Activated gamma-delta T cell (primary cell): ENCODE results near the gene SH3GLB1.

ENCODE experiments used
- DNase-seq: peaks from one replicate; lab custom pipeline; 2025; lab: John Stamatoyannopoulos, UW

The SH3GLB1 gene

DNA sequence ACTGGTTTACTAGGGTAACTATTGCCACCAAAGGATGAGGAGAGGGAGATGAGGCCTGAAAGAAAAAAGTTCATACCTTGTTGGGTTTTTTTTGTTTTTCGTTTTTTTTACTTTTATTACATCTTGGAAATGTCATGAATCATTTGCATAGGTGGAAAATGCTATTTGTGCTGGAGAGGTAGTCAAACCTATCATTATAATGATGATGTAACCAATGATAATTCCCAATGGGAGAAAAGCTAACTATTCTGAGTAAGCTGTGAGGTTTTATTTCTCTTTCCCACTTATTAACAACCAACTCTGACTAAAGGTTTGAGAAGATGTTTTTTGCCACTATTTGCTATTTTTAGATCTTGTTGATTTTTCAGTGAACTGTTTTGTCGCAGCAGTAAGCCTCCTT, 29.0 kb downstream of the SH3GLB1 start:
- DNase-seq: no peak

DNA sequence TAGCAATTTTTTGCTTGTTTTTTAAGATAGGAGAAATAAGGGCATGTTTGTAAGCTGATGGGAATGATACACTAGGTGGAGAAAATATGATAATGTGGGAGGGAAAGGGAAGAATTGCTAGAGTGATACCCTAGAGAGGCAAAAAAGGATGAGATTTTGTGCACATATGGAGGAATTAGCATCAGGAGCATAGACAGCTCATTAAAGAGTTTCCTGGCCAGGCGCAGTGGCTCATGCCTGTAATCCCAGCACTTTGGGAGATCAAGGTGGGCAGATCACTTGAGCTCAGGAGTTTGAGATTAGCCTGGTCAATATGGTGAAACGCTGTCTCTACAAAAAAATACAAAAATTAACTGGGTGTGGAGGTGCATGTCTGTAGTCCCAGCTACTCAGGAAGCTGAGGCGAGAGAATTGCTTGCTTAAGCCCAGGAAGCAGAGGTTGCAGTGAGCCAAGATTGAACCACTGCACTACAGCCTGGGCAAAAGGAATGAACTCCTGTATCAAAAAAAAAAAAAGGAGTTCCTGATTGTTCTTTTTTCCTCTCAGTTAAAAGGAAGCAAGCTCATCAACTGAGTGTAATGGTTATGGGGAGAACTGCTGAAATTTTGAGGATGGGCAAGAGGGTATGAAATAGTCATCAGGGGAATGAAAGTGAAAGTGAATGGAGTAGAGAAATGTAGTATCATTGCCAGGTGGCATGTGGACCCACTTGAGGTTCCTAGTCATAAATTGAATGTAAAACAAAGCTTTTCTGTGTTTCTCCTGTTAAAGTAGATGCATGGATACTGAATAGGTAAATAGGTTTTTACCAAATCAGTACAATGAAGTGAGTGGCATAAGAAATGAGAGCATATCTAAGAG, 35.5 kb downstream of the SH3GLB1 start:
- DNase-seq: no peak

DNA sequence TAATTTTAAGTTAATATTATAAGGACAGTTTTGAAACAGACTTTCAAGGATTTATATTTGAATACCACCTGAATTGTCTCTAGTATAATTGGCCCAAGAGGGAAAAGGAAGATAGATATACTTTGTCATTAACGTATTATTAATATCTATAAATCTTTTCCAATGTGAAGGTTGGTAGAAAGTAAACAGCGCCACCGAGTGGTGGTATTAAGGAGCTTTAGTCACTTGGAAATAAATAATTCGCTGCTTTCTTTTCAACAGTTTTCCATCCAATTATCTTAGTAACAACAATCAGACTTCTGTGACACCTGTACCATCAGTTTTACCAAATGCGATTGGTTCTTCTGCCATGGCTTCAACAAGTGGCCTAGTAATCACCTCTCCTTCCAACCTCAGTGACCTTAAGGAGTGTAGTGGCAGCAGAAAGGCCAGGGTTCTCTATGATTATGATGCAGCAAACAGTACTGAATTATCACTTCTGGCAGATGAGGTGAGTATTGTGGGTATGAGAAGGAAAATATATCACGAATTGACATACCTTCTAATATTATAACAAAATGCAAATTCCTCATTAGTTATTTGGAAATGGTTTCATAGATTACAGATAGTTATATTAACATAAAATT, 37.7 kb downstream of the SH3GLB1 start:
- no peak for DNase-seq

DNA sequence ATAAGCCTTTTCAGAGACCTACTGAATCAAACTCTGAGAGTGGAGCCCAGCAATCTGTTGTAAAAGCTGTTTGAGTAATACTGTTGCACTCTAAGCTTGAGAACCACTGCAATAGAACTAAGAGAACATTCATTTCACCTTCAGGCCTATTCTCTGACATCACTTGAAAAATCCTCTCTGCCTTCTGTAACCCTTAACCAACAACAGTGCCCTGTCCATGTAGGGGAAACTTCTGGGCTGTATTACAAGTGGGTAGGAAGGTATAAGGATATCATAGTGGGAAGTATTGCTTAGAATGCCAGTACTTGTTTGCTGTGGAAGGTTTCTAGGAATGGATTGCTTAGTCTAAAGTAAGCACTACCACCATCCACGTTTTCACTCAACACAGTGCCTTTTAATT, 42.9 kb downstream of the SH3GLB1 start:
- DNase-seq: no peak

DNA sequence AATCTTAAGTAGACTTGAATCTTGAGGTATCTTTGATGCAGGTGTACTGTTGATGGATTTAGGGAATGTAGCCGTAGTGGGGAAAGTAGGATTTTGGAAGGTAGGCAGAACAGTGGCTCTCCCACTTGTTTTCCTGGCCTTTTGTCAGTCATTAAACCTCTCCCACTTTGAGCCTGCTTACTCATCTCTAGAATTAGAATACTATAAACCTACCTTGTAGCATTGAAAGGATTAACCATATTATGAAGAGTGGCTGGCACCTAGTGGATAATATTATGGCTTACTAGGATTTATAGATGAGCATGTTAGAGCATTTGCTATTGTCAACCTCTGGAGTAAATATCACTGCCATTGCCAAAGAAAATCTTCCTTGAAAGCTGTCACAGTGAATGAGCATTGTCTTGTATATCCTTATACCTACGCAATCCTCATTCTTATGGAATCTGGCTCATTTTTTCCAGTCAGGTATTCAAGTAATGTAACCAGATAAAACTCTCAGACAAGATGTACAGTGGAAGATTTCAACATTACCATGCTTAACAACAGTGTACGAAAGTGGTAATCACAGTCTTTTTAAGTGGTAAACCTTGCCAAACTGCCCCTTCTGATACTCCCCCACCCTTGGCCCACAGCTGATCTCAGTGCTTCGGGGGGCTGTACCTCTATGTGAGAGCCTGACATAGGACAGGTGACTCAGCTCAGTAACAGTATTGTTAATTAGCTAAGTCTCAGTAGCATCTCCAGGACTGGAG, 44.4 kb downstream of the SH3GLB1 start:
- no peak for DNase-seq

DNA sequence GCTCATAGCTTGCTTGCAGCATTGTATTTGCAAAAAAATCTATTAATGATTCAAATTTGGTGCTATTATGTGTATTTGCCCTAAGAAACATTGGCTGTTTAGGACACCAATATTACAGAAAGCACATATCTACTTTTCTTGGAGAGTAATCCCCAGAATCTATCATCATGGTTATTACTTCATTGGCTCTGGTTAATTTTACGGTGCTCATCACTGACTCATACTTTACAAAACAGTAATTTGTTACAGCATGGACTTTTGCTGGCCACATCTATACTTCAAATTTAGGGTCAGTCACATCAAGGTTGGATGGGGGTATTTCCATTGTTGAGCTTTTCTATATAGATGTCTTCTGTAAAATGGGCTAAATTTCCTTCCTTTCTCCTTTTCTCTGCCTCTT, 45.7 kb downstream of the SH3GLB1 start:
- no peak for DNase-seq

DNA sequence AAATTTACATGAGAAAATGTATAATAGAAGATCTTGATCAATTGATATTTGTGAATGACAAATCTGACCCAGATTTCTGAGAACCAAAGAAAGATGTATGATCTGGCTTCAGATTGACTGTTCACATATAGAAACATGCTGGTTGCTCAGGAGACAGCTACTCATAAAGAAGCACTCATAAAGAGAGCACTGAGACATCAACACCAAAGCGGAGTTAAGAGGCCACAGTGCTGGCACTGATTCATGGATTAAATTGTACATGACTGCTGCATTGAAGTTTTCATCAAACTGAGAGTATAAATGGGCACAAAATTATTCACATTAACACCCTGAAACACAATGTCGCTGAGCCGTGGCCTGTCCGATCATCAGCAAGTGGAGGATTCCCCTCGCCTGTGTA, 46.2 kb downstream of the SH3GLB1 start:
- DNase-seq: no peak

DNA sequence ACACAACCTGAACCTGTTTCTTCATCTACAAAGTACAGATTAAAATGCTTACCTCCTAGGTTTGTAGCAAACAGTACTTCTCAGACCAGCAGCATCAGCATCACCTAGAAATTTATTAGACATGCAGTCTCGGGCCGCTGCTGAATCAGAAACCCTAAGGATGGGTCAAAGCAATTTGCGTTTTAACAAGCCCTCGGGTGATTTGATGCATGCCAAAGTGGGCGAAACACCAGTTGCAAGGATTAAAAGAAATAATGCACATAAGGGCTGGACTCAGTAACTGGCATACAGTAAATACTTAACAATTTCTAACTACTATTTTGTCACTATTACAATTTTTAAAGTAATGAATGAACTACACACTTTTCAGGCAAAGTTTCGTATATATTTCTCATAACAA, 47.5 kb downstream of the SH3GLB1 start:
- DNase-seq: no peak

DNA sequence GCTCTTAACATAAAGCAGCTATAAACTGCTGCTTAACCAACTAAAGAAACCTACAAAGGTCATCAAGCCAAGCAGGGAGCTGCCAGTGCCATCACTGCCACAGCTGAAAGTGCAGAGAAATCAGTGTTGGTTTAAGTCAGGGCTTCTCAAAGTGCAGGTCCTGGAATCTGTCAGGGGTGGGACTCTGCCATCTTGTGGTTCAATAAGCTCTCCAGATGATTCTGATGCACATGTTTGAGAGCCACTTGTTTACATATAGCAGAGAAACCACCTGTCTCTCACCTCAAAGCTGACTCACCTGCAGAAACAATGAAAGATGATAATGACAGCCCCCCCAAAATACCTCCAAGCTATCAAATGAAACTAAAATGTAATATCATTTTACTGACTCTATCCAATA, 49.3 kb downstream of the SH3GLB1 start:
- no peak for DNase-seq

DNA sequence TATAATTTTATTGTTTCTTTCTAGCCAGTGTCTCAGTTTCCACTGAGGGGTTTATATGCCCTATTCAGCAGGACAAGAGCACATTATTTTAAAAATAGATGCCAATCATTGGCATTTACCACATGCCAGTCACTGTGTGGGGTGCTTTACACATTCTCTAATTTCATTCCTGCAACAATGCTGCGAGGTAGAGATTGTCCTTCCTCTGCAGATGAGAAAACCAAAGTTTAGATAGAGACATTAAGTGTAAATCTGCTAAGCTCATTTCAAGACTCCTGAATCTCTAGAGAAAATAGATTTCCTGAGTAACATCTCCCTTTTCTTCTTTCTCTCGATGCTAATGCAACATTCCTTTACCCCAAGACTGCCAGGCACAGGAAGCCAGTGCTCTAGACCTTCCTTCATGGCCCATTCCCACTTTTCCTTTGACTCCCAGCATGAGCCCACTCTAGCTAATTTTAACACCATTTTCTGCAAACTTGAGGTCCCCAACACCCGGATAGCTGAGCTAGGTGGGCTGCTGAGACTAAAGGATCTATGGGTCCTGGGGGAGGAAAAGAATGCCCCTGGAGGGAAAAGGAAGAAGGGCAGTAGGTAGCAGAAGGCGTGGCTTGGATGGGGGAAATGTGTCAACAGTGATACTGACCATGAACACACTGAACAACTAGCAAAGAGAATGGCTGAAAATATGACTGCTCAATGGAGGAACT, 50.0 kb downstream of the SH3GLB1 start:
- DNase-seq: no peak

DNA sequence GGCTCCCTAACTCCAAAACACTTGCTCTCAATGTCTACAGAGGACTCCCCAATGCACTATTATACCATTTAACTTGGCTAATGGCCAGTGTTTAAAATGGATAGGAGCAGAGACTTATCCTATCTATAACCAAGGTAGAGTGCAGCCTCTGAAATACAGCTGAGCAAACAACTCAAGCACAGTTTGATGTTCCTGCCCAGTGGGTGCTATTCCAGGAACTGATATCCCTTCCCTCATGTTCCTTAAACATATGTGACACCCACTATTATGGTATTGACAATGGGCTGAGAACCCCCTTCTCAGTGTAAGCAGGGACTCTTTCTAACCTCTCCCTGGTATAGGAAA, 51.7 kb downstream of the SH3GLB1 start:
- DNase-seq: no peak

DNA sequence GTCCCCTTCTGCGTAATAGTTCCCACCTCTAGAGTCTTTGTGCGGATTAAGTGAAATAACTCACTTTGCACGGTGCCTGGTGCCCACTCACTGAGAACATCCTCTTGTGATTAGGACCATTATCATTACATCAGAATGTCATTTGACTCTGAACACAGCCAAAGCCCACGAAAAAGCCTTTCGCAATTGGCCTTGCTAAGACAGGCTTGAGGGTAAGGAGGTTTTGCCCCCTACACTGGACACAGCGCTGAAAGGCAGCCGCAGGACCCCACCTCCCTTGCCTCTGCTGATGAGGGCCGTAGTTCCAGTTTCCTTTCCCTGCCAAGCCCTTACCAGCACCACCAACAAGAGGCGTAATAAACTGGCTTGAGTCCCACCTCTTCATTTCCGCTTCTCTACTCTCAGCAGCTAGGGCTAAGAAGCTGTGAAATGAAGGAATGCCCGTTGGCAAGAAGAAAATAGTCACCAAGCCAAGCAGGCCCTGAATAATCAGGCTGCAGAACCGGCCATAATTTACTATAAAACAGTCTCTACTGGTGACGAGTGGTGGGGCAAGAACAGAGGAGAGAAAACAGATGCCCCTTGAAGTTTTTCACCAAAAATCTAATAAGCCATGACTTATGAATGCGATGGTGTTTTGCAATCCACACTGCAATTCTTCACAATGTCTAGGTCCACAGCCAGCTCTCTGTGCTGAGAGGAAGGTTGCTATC, 53.1 kb downstream of the SH3GLB1 start:
- DNase-seq: no peak

DNA sequence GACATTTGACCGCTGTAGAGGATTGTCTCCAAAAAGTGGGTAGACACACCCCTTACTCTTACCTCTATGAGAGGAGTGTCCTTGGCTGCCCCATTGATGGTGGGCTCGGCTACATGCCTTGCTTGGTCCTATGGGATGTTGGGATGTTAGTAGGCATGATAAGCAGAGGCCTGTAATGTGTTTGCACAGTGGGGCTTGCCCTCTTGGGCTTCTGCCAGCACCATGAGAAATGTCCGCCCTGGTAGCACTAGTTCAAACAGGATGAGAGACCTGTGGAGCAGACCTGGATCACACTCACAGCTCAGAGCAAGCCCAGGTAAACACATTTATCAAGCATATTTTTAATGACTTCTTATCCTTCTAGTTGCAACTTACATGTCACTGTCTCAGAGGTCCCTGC, 54.2 kb downstream of the SH3GLB1 start:
- no peak for DNase-seq

DNA sequence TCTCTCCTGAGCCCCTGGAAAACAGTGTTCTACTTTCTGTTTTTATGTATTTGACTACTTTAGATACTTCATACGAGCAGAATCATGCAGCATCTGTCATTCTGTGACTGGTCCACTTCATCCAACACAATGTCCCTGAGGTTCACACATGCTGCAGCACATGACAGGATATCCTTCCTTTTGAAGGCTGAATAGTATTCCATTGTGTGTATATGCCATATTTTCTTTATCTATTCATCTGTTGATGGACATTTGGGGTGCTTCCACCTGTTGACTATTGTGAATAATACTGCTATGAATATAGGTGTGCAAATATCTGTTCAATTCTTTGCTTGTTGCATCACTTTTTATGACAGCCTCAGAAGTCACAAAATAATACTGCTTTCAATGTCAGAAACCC, 55.8 kb downstream of the SH3GLB1 start:
- no peak for DNase-seq

DNA sequence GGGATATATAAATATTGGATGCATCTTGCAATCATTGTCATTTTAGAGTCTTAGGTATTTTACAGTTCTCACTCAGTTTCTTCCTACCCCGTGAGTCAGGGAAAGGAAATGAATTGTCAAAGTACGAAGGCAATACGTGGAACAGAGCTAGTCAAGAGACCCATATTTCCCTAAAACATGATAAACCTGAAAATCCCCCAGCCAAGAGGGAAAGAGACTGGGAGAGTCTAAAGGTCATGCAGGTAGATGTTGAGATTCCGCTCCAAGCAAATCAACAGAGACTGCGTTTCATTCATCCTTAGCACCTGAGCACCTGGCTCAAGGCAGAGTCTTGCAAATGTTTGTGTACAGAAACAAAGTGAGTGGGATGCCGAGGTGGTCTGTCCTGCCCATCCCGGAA, 58.0 kb downstream of the SH3GLB1 start:
- DNase-seq: no peak

DNA sequence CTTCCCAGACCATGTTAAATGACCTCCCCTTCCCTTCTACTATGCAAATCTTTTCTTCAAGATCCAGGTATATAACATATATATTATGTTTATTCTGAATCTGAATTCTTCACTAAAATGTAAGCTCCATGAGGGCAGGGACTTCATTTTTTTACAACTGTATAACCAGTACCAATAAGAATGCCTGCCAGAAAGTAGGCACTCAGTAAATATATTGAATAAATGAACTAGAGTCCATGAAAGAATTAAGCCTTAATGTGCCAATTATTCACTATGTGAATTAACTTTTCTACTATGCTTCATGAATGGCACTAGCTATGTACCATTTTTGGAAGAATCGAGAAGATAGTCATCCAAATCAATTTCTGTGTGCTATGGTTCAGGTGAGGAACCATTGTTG, 60.1 kb downstream of the SH3GLB1 start:
- no peak for DNase-seq

DNA sequence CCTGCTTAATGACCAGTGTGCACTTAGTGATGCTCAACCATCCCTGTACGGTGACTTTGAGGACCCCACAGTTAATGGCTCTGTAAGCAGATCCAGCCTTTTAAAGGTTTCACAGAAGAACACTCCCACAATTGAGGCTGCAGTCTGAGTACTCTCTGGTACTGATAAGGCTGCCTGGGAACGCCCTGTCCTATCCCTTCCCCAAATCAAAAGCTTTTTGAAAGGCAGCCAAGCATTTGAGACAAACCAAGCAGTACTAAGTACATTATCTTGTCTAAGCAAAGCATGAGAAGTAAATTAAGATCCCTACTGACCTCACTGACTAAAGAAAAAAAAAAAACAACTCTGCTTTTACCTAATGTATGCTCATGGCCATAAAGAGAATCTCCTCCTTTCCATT, 60.7 kb downstream of the SH3GLB1 start:
- DNase-seq: no peak

DNA sequence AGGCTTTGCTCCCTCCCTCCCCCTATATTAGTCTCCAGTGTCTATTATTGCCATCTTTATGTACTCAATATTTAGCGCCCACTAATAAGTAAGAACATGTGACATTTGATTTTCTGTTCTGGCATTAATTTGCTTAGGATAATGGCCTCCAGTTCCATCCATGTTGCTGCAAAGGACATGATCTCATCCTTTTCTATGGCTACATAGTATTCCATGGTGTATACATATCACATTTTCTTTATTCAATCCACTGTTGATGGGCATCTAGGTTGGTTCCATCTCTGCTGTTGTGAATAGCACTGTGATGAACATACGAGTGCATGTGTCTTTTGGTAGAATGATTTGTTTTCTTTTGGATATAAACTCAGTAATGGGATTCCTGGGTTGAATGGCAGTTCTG, 61.3 kb downstream of the SH3GLB1 start:
- DNase-seq: no peak

DNA sequence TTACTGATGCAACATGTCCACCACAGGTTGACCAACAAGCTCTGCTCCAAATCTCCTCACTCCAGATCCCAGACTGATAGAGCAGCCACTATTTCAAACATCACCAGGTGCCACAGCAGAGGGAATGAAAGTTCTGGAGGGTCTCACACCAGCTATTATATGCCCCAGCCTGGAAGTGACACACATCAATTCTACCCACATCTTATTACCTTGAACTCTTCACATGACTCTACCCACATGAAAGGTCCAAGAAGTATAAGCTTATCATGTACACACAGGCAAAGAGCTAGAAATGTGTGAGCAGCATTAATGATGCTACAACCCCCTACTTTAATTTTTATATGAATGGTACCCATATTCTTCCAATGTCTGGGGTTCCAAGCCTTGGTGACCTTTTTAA, 64.2 kb downstream of the SH3GLB1 start:
- no peak for DNase-seq

DNA sequence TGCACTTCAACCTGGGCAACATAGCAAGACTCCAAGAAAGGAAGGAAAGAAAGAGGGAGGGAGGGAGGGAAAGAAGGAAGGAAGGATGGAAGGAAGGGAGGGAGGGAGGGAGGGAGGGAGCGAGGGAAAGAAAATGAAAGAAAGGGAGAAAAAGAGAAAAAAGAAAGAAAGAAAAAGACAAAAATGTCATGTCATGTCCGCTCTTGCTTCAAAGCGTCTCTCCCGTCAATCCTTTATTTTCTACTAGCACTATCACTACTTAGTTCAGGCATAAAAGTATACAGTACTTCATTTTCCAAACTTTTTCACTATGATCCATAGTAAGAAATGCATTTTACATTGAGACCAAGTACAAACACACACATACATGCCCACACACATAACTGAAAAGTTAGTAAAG, 64.7 kb downstream of the SH3GLB1 start:
- DNase-seq: no peak

DNA sequence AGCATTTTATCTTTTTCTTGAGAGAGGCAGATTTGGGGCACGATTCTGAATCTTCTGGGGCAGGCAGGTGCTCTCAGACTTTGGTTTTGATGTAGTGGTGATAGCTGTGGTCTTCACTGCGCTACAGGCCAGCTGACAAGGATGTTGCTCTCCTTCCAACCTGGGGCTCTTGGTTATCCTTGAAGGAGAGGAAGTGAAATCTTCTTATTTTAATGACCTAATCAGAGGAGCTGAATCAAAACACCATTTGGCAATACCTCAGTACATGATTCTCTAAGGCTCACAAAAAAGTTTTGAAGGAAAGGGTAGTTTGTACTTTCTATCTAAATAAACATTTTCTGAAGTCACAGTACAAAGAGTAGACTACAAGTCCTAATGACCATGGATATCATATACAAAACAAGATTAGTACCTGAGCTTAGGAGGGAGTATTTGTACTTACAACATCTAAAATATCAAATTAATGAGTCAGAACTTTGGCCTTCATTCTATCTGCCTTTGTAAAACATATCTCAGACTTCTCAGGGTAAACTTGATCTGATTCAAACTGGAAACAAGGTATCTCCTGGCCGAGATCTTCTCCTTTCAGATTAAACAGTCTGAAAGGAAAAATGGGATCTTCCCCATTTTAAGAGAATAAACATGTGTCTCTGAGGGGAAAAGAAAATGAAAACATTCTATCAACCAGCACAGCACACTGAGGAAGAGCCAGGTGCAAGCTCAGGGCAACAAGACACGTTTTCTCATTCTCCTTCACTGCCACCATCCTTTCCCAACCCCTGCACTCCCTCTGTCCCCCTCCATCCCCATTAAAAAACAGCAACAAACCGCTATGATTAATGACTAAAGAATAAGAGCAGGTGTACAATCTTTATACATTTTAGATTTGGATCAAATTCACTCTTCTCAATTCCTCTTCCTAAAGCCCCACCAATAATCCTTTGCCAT, 69.2 kb downstream of the SH3GLB1 start:
- DNase-seq: no peak
